Adrenal gland (tissue), 5 donors: Measurements from ENCODE around the gene RPL6.

ENCODE experiments used
- CTCF ChIP-seq, 6 experiments: fragments of 450-650 bp in 4 of 6; fragments of 200-600 bp in 2 of 6; sonication (generic) in 1 of 6; IDR thresholded peaks; 1 replicate in 5 of 6; 2 replicates in 1 of 6; pipeline versions ENCODE4 v1.5.1 to v1.8.0; 2016 to 2021; ENCODE audit warnings: antibody characterized with exemption in 6 of 6, mild to moderate bottlenecking in 2 of 6, moderate library complexity in 1 of 6
- POLR2A ChIP-seq, 2 donors: fragments of 450-650 bp; IDR thresholded peaks; one replicate each; pipeline ENCODE4 v1.6.1; 2017; ENCODE audit warnings: antibody characterized with exemption in 2 of 2, mild to moderate bottlenecking in 2 of 2, moderate library complexity in 1 of 2
- donor health status: DM: no; HTN: no; CAD: no.

- TF ChIP-seq POLR2A (IDR thresholded peaks at IDR 0.05): no peak
- no peak for TF ChIP-seq CTCF (IDR thresholded peaks at IDR 0.05)
These were observed 52.2 kb downstream of the RPL6 start for GRCh38 chr12:112357214-112357613.
